H9 (cell line): ENCODE results near the gene PKN3. TPM values are rescaled to one million over a fixed set of nuclear protein-coding genes. Genes with fewer than 3 reads are reported as not detected.
A peak's percentile ranks its signal among the peaks of the same experiment; 100 is the strongest.

Experiments used
- DNase-seq: peaks from one replicate; pipeline ENCODE4 v3.0.0-alpha.2; 2017
- H2AFZ ChIP-seq: one replicate; pipeline ENCODE4 v1.6.1; 2013; ENCODE audit warnings: mild to moderate bottlenecking, low read length, control low read depth, moderate library complexity
- H2AK5ac ChIP-seq: 2 replicates; pipeline ENCODE4 v1.6.1; 2013; ENCODE audit warnings: low read length, control low read depth, mixed read lengths; ENCODE audit not compliant: insufficient read length
- H2BK120ac ChIP-seq: one replicate; pipeline ENCODE4 v1.6.1; 2013; ENCODE audit warnings: low read depth, mild to moderate bottlenecking, low read length, control low read depth, inconsistent platforms; ENCODE audit not compliant: poor library complexity, severe bottlenecking
- H2BK12ac ChIP-seq: 2 replicates; pipeline ENCODE4 v1.6.1; 2013; ENCODE audit warnings: low read length, control low read depth, mixed read lengths, low read depth; ENCODE audit not compliant: insufficient read length
- H2BK15ac ChIP-seq: 2 replicates; pipeline ENCODE4 v1.6.1; 2013; ENCODE audit warnings: low read depth, low read length, control low read depth
- H2BK20ac ChIP-seq: one replicate; pipeline ENCODE4 v1.6.1; 2013; ENCODE audit warnings: low read depth, mild to moderate bottlenecking, low read length, control low read depth, inconsistent platforms; ENCODE audit not compliant: poor library complexity, severe bottlenecking
- H2BK5ac ChIP-seq: 2 replicates; pipeline ENCODE4 v1.6.1; 2013; ENCODE audit warnings: low read length, control low read depth, mixed read lengths; ENCODE audit not compliant: insufficient read length
- H3K14ac ChIP-seq: 2 replicates; pipeline ENCODE4 v1.6.1; 2013; ENCODE audit warnings: low read length, control low read depth; ENCODE audit not compliant: insufficient read depth
- H3K18ac ChIP-seq: 2 replicates; pipeline ENCODE4 v1.6.1; 2013; ENCODE audit warnings: low read depth, mild to moderate bottlenecking, mixed read lengths, low read length, control low read depth; ENCODE audit not compliant: insufficient read length
- H3K23ac ChIP-seq: 2 replicates; pipeline ENCODE4 v1.6.1; 2013; ENCODE audit warnings: low read length, control low read depth, mixed read lengths, low read depth; ENCODE audit not compliant: insufficient read length
- H3K23me2 ChIP-seq: 2 replicates; pipeline ENCODE4 v1.6.1; 2013; ENCODE audit warnings: low read depth, mild to moderate bottlenecking, mixed read lengths, low read length, control low read depth; ENCODE audit not compliant: insufficient read length, poor library complexity, severe bottlenecking
- H3K27ac ChIP-seq: 2 replicates; pipeline ENCODE4 v1.5.1; 2013; ENCODE audit warnings: low read length, control low read depth, mixed read lengths, low read depth; ENCODE audit not compliant: insufficient read length
- H3K27me3 ChIP-seq: 2 replicates; pipeline ENCODE4 v1.6.1; 2013; ENCODE audit warnings: low read length, control low read depth, inconsistent platforms; ENCODE audit not compliant: insufficient read depth
- H3K4ac ChIP-seq: 2 replicates; pipeline ENCODE4 v1.6.1; 2013; ENCODE audit warnings: low read depth, mild to moderate bottlenecking, control low read depth, inconsistent platforms, low read length, moderate library complexity
- H3K4me1 ChIP-seq: 2 replicates; pipeline ENCODE4 v1.6.1; 2013; ENCODE audit warnings: low read length, control low read depth, inconsistent platforms; ENCODE audit not compliant: insufficient read depth
- H3K4me2 ChIP-seq: 2 replicates; pipeline ENCODE4 v1.6.1; 2013; ENCODE audit warnings: low read length, control low read depth, mixed read lengths; ENCODE audit not compliant: insufficient read length, insufficient read depth
- H3K56ac ChIP-seq: 2 replicates; pipeline ENCODE4 v1.6.1; 2013; ENCODE audit warnings: low read depth, mild to moderate bottlenecking, mixed read lengths, low read length, control low read depth; ENCODE audit not compliant: insufficient read length
- H3K79me1 ChIP-seq: 2 replicates; pipeline ENCODE4 v1.6.1; 2013; ENCODE audit warnings: low read depth, mild to moderate bottlenecking, moderate library complexity, low read length, control low read depth, inconsistent platforms; ENCODE audit not compliant: insufficient read depth, poor library complexity, severe bottlenecking
- H3K79me2 ChIP-seq: 2 replicates; pipeline ENCODE4 v1.6.1; 2013; ENCODE audit warnings: low read length, control low read depth, inconsistent platforms; ENCODE audit not compliant: insufficient read depth
- H3K9ac ChIP-seq: 2 replicates; pipeline ENCODE4 v1.6.1; 2013; ENCODE audit warnings: low read length, control low read depth, mixed read lengths; ENCODE audit not compliant: insufficient read length; ENCODE audit errors: extremely low read depth
- H3K9me3 ChIP-seq: one replicate; pipeline ENCODE4 v1.6.1; 2013; ENCODE audit warnings: low read depth, low read length, inconsistent platforms; ENCODE audit not compliant: control insufficient read depth
- H3T11ph ChIP-seq: one replicate; pipeline ENCODE4 v1.6.1; 2013; ENCODE audit warnings: mild to moderate bottlenecking, low read length, control low read depth, inconsistent platforms
- H4K20me1 ChIP-seq: one replicate; pipeline ENCODE4 v1.6.1; 2013; ENCODE audit not compliant: control insufficient read depth, insufficient read length, insufficient read depth
- H4K5ac ChIP-seq: 2 replicates; pipeline ENCODE4 v1.6.1; 2013; ENCODE audit warnings: low read depth, mild to moderate bottlenecking, mixed read lengths, low read length, control low read depth; ENCODE audit not compliant: insufficient read length
- H4K8ac ChIP-seq: replicated peaks from 2 replicates; pipeline ENCODE4 v1.6.1; 2013; ENCODE audit warnings: low read length, control low read depth, mixed read lengths, low read depth; ENCODE audit not compliant: insufficient read length
- H4K91ac ChIP-seq: 2 replicates; pipeline ENCODE4 v1.6.1; 2013; ENCODE audit warnings: low read depth, mild to moderate bottlenecking, moderate library complexity, mixed read lengths, low read length, control low read depth; ENCODE audit not compliant: insufficient read length
- H3K27ac Mint-ChIP-seq, 3 experiments: 2 replicates in 2 of 3; 3 replicates in 1 of 3; pipeline ENCODE4 v1.8.0; 2020 to 2021; ENCODE audit warnings: mixed read lengths in 3 of 3, mild to moderate bottlenecking in 1 of 3, moderate library complexity in 1 of 3
- H3K27me3 Mint-ChIP-seq: 2 replicates; pipeline ENCODE4 v1.8.0; 2021; ENCODE audit warnings: low read depth, mild to moderate bottlenecking, moderate library complexity, mixed read lengths
- H3K36me3 Mint-ChIP-seq, 3 experiments: 2 replicates in 2 of 3; 3 replicates in 1 of 3; pipeline ENCODE4 v1.8.0; 2020 to 2021; ENCODE audit warnings: low read depth in 3 of 3, mixed read lengths in 3 of 3; ENCODE audit not compliant: insufficient read depth in 1 of 3
- H3K4me1 Mint-ChIP-seq, 2 experiments: 2 replicates each; pipeline ENCODE4 v1.8.0; 2020; ENCODE audit warnings: mixed read lengths in 2 of 2
- H3K4me3 Mint-ChIP-seq, 2 experiments: 2 replicates in 1 of 2; 3 replicates in 1 of 2; pipeline ENCODE4 v1.8.0; 2020 to 2021; ENCODE audit warnings: mild to moderate bottlenecking in 2 of 2, mixed read lengths in 2 of 2, moderate library complexity in 1 of 2
- H3K9me3 Mint-ChIP-seq, 2 experiments: 2 replicates in 1 of 2; 3 replicates in 1 of 2; pipeline ENCODE4 v1.8.0; 2020; ENCODE audit warnings: mild to moderate bottlenecking in 2 of 2, mixed read lengths in 2 of 2, moderate library complexity in 1 of 2
- WGBS: extraction: QIAGEN DNeasy Blood & Tissue Kit; methylation state at CpG from one replicate; pipeline ENCODE4 v1.1.7; 2013; ENCODE audit warnings: missing lambda C conversion rate, low lambda C conversion rate, mixed read lengths; ENCODE audit not compliant: insufficient read length; ENCODE audit errors: extremely low coverage; 5-methylcytosine and 5-hydroxymethylcytosine counted together
- total RNA-seq: library from RNA; stranded (reverse); gene quantifications from 2 replicates; pipeline ENCODE4 v1.2.1, GENCODE V29; 2021
- TF ChIP-seq, protein P1 (sequence below): fragments of 200-600 bp; sonication (generic); conservative IDR thresholded peaks from 3 replicates; pipeline ENCODE4 v1.8.0; 2021; ENCODE audit warnings: antibody characterized with exemption, mild to moderate bottlenecking

The PKN3 gene
- total RNA-seq, 1 experiment from 2014 or later: 25.0 TPM

DNA sequence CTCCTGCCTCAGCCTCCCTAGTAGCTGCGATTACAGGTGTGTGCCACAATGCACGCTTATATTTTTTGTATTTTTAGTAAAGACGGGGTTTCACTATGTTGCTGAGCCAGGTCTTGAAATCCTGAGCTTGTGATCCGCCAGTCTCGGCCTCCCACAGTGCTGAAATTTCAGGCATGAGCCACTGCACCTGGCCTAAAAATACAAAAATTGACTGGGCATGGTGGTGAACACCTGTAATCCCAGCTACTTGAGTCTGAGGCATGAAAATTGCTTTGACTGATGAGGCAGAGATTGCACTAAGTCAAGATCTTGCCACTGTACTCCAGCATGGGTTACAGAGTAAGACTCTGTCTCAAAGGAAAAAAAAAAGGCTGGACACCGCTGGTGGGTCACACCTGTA, 32.5 kb upstream of the PKN3 start:
- Histone ChIP-seq H3T11ph (no peak overlapping the region), H3K4me2 (no peak overlapping the region), H2BK20ac (no peak overlapping the region), H3K27ac (no peak overlapping the region), H3K4ac (no peak overlapping the region), H2AK5ac (no peak overlapping the region), H3K79me1 (no peaks in the 10 kb centered on the region), H3K9me3 (no peaks in the 10 kb centered on the region), H4K8ac (no peak overlapping the region), H3K27me3 (no peaks in the 10 kb centered on the region), H3K56ac (no peak overlapping the region), H4K20me1 (no peaks in the 10 kb centered on the region), H3K18ac (no peak overlapping the region), H3K9ac (no peak overlapping the region), H2BK12ac (no peak overlapping the region), H3K4me1 (no peaks in the 10 kb centered on the region), H2AFZ (no peak overlapping the region), H3K79me2 (no peaks in the 10 kb centered on the region), H4K5ac (no peak overlapping the region), H3K14ac (no peak overlapping the region), H4K91ac (no peak overlapping the region), H2BK120ac (no peak overlapping the region), H3K23me2 (no peaks in the 10 kb centered on the region), H2BK15ac (no peak overlapping the region), H2BK5ac (no peak overlapping the region), H3K23ac (no peak overlapping the region)
- Mint-ChIP-seq H3K36me3 (no peaks in the 10 kb centered on the region), H3K9me3 (no peaks in the 10 kb centered on the region; a peak in 1 of 5 replicates), H3K4me3 (no peak overlapping the region), H3K27me3 (no peaks in the 10 kb centered on the region), H3K4me1 (no peaks in the 10 kb centered on the region), H3K27ac (peak overlapping the region in 1 of 3 experiments; percentile 48; a peak in 1 of 7 replicates)
- WGBS: no CpG with 5 or more reads among the region's 6 CpGs
- TF ChIP-seq, protein P1, sequence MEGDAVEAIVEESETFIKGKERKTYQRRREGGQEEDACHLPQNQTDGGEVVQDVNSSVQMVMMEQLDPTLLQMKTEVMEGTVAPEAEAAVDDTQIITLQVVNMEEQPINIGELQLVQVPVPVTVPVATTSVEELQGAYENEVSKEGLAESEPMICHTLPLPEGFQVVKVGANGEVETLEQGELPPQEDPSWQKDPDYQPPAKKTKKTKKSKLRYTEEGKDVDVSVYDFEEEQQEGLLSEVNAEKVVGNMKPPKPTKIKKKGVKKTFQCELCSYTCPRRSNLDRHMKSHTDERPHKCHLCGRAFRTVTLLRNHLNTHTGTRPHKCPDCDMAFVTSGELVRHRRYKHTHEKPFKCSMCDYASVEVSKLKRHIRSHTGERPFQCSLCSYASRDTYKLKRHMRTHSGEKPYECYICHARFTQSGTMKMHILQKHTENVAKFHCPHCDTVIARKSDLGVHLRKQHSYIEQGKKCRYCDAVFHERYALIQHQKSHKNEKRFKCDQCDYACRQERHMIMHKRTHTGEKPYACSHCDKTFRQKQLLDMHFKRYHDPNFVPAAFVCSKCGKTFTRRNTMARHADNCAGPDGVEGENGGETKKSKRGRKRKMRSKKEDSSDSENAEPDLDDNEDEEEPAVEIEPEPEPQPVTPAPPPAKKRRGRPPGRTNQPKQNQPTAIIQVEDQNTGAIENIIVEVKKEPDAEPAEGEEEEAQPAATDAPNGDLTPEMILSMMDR: no peak
- DNase-seq: no peak
